NB4 (cell line): ENCODE measurements around the gene AQP10.
"Not testable (repeated sequence)": the region's sequence is repeated elsewhere in the genome, so short reads cannot be mapped to it uniquely, and the experiment has no call there.

Experiments used
- DNase-seq: peaks from one replicate; pipeline ENCODE4 v3.0.0; 2010; ENCODE audit warnings: low read depth
- H3K4me3 ChIP-seq: one replicate; pipeline ENCODE4 v1.5.1; 2011; ENCODE audit warnings: mild to moderate bottlenecking, low read depth, low read length, moderate library complexity
- MYC ChIP-seq: IDR thresholded peaks from 2 replicates; pipeline ENCODE4 v1.6.1; 2011; ENCODE audit warnings: low read depth, low read length
- POLR2A ChIP-seq: IDR thresholded peaks from 2 replicates; pipeline ENCODE4 v1.6.1; 2011; ENCODE audit warnings: mild to moderate bottlenecking; ENCODE audit not compliant: insufficient read length; ENCODE audit errors: extremely low read depth
- TF ChIP-seq, protein P1 (sequence below): IDR thresholded peaks from 2 replicates; pipeline ENCODE4 v1.6.1; 2011; ENCODE audit warnings: low read depth, low read length
- TF ChIP-seq, protein P2 (sequence below): IDR thresholded peaks from one replicate; pipeline ENCODE4 v1.5.1; 2012; ENCODE audit warnings: low read depth, low read length

Gene AQP10

DNA sequence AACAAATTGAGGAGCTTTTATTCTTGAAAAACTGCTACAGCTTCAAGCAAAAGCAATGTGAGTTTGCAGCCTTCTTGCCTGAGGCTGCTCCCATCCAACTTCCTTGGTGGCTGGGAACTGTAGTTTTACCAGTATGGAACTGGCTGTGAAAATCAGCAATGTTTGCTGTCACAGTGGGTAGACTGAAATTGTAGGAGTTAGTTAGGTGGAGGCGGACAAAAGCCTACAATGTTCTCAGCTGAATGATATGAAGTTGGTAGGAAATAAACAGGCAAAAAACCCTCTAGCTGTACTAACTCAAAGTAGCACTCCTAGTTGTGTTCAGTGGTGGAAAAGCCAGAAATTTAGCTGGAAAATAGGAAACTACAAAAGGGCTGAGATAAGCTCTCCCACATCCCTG is 30.0 kb upstream of the AQP10 start:
- no peak overlapping the region for H3K4me3 ChIP-seq
- no peak for DNase-seq
- no peak for TF ChIP-seq POLR2A
- TF ChIP-seq, protein P1, sequence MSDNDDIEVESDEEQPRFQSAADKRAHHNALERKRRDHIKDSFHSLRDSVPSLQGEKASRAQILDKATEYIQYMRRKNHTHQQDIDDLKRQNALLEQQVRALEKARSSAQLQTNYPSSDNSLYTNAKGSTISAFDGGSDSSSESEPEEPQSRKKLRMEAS = no peak

DNA sequence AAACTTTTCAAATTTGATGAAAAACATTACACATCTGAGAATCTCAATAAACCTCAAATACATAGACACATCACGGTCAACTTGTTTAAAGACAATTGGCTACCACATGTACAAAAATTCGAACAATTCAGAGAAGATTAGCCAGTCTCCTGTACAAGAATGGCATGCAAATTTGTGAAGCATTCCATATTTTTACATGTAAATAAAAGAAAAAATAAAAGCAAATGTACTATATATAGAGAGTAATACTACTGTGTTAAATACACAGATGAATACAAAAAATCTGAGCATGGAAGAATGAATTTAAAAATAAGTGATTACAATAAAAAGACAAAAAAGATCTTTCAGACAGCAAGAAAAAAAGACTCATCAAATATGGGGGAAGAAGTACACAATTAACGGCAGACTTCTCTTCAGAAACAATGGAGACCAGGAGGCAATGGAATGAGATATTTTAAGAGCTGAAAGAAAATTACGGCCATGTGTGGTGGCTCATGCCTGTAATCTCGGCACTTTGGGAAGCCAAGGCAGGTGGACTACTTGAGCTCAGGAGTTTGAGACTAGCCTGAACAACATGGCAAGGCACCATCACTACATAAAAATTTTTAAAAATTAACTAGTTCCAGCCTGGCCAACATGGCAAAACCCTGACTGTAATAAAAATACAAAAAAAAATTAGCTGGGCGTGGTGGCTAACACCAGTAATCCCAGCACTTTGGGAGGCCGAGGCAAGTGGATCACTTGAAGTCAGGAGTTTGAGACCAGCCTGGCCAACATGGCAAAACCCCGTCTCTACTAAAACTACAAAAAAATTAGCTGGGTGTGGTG is 25.3 kb upstream of the AQP10 start:
- TF ChIP-seq MYC = no peak
- no peak for TF ChIP-seq POLR2A
- TF ChIP-seq, protein P2, sequence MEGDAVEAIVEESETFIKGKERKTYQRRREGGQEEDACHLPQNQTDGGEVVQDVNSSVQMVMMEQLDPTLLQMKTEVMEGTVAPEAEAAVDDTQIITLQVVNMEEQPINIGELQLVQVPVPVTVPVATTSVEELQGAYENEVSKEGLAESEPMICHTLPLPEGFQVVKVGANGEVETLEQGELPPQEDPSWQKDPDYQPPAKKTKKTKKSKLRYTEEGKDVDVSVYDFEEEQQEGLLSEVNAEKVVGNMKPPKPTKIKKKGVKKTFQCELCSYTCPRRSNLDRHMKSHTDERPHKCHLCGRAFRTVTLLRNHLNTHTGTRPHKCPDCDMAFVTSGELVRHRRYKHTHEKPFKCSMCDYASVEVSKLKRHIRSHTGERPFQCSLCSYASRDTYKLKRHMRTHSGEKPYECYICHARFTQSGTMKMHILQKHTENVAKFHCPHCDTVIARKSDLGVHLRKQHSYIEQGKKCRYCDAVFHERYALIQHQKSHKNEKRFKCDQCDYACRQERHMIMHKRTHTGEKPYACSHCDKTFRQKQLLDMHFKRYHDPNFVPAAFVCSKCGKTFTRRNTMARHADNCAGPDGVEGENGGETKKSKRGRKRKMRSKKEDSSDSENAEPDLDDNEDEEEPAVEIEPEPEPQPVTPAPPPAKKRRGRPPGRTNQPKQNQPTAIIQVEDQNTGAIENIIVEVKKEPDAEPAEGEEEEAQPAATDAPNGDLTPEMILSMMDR = no peak
- TF ChIP-seq, protein P1 = no peak
- peak; percentile 6 for DNase-seq
- H3K4me3 ChIP-seq = no peak overlapping the region

DNA sequence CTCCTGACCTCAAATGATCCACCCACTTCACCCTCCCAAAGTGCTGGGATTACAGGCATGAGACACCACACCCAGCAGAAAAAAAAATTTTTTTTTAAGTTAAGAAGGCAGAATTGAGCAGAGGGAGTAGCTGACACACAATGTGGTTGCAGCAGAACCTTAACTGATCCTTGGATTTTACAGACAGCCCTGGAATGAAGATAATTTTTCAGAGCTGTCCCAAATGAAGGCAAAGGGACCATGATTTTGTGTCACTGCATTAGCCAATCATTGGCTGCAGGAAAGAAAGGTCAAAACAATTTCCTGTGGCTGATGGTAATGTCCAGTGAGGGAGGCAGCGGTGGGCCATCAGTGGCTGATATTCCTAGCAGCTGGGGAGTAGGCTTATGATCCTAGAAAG is 19.3 kb upstream of the AQP10 start:
- DNase-seq = no peak
- no peak for TF ChIP-seq MYC
- TF ChIP-seq, protein P1 = no peak
- TF ChIP-seq, protein P2 = no peak
- TF ChIP-seq POLR2A = no peak
- H3K4me3 ChIP-seq = no peak overlapping the region

DNA sequence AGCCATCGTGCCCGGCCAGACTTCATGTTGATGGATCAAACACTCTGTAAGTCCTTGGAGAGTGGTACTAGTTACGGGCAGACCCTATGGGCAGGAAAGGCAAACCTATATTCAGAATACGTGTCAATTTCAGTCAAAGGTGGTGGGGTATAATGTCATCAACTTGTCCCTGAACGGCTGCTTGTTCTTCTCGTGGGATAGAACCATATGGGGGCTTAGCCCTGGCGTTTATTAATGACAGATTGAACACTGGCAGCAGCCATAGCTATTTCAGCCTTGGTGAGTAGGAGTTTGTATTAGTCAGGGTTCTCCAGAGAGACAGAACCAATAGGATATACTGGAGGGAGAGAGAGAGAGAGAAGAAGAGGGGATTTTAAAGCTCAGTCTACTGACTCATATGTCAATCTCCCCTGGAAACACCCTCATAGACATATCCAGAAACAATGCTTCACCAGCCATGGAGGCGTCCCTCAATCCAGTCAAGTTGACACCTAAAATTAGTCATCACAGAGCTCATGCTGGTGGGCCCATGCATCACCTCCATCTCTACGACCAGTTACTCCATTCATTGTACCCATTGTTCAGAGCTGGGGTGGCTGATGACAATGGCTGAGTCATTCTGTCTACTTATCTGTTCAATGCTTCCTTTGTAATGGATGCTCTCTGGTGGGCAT is 16.1 kb upstream of the AQP10 start:
- H3K4me3 ChIP-seq = no peak overlapping the region
- TF ChIP-seq, protein P2 = no peak
- TF ChIP-seq, protein P1 = no peak
- TF ChIP-seq POLR2A (no peak), MYC (no peak)
- DNase-seq = no peak

DNA sequence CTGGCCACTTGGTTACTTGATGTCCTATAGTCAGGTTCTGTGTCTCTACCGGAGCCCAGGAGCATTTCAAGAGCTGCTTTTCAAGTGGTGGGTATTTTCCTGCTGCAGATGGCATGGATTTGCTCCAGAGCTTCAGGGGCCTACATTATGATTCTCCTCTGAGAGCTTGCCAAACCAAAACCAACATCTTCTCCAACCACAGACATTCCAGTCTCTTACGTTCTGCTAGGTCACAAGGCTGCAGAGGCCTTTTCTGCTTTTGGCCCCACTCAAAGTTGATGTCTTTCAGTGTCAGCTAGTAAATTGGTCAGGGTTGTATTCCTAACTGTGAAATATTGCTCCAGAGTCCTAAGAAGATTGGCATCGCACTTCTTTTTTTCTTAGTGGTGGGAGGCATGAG is 14.7 kb upstream of the AQP10 start:
- TF ChIP-seq, protein P2 = no peak
- no peak for TF ChIP-seq MYC
- TF ChIP-seq POLR2A = no peak
- TF ChIP-seq, protein P1 = no peak
- H3K4me3 ChIP-seq = no peak overlapping the region
- no peak for DNase-seq

DNA sequence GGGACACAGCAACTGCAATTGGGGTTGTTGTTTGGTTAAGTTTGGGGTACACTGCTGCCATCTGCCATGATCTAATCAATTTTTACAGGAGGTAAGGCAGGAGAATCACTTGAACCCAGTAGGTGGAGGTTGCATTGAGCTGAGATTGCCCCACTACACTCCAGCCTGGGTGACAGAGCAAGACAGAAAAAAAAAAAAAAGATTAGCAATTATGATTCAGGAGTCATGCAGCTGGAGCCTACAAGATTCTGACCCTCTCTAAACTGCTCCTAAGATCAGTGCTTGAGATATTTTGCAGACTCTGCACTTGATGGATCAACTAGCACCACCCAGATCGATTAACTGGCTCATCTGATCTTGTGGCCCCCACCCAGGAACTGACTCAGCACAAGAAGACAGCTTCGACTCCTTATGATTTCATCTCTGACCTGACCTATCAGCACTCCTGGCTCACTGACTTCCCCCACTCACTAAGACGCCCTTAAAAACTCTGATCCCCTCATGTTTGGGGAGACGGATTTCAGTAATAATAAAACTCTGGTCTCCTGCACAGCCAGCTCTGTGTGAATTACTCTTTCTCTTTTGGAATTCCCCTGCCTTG is 13.1 kb upstream of the AQP10 start:
- DNase-seq, H3K4me3 ChIP-seq: not testable (repeated sequence)

DNA sequence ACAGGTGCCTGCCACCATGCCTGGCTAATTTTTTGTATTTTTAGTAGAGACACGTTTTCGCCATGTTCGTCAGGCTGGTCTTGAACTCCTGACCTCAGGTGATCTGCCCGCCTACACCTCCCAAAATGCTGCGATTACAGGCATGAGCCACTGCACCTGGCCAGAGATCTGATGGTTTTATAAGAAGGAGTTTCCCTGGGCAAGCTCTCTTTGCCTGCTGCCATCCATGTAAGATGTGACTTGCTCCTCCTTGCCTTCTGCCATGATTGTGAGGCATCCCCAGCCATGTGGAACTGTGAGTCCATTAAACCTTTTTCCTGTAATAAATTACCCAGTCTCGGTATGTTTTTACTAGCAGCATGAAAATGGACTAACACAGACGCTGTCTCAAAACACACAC is 11.8 kb upstream of the AQP10 start:
- not testable (repeated sequence) for H3K4me3 ChIP-seq, DNase-seq

DNA sequence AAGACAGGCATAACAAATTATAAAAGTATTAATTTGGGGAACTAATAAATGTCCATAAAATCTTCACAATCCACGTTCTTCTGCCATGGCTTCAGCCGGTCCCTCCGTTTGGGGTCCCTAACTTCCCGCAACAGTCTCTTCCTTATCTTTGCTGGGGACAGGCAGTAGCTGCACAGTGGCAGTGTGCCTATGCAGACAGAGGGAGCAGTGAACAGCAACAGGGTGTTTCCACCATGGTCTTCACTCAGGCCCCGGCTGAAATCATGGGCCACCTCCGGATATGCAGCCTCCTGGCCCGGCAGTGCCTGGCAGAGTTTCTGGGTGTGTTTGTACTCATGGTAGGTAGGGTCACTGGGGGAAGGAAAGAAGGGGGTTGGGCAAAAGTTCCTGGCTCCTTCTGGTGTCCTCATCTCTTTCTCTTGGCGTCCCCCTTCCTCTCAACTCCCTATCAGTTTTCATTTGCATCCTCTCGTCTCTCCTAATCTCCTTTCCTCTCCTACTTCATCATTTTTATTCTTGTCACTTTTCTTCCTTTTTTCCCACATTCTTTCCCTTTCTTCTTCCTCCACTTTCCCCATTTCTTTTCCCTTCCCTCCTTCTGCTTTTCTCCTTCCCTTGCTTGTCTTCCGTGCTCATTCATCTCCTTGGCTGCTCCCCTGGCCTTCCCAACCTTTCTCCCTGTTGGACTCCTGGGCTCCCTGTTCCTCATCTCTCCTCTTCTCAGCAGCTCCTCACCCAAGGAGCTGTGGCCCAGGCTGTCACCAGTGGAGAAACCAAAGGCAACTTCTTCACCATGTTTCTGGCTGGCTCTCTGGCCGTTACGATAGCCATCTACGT is 8.4 kb upstream of the AQP10 start:
- H3K4me3 ChIP-seq, DNase-seq: not testable (repeated sequence)
